D721Med (cell line): ENCODE data around the gene VPS51.

Source experiments
- DNase-seq: peaks from one replicate; pipeline ENCODE4 v3.0.0; 2011; ENCODE audit warnings: low spot score; ENCODE audit not compliant: insufficient read length
- FAIRE-seq: peaks from 2 replicates; lab custom pipeline; 2011; peaks lifted over from hg19 to GRCh38; lab: Jason Lieb, UNC
- TF ChIP-seq, protein P1 (sequence below): IDR thresholded peaks from 2 replicates; pipeline ENCODE4 v1.5.1; 2012; ENCODE audit warnings: mild to moderate bottlenecking, control low read depth; ENCODE audit not compliant: insufficient read depth; ENCODE audit errors: missing control alignments

VPS51 gene

GRCh38 chr11:65104628-65105027 lies 8.6 kb downstream of the VPS51 start:
- TF ChIP-seq, protein P1, sequence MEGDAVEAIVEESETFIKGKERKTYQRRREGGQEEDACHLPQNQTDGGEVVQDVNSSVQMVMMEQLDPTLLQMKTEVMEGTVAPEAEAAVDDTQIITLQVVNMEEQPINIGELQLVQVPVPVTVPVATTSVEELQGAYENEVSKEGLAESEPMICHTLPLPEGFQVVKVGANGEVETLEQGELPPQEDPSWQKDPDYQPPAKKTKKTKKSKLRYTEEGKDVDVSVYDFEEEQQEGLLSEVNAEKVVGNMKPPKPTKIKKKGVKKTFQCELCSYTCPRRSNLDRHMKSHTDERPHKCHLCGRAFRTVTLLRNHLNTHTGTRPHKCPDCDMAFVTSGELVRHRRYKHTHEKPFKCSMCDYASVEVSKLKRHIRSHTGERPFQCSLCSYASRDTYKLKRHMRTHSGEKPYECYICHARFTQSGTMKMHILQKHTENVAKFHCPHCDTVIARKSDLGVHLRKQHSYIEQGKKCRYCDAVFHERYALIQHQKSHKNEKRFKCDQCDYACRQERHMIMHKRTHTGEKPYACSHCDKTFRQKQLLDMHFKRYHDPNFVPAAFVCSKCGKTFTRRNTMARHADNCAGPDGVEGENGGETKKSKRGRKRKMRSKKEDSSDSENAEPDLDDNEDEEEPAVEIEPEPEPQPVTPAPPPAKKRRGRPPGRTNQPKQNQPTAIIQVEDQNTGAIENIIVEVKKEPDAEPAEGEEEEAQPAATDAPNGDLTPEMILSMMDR = no peak
- no peak for FAIRE-seq
- DNase-seq = no peak

DNA sequence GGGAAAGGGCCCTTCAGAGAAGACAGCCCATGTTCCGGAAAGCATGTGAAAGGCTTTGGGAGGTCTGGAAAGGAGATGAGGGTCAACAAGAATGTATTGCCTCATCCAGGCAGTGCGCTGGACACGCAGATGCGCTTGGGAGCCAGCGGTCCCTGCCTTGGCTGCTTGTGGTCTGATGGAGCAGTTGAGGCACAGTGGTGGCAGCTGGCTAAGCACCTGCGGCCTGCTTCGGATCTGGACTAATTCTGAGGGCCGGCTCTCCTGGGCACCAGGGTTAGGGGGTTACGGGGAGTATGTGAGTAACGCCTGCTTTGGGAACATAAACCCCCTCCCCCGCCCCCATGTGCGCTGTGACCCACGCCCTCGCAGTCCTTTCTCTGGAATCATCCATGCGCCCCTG lies 11.1 kb downstream of the VPS51 start:
- DNase-seq (no peak), FAIRE-seq (no peak)
- TF ChIP-seq, protein P1 = no peak

DNA sequence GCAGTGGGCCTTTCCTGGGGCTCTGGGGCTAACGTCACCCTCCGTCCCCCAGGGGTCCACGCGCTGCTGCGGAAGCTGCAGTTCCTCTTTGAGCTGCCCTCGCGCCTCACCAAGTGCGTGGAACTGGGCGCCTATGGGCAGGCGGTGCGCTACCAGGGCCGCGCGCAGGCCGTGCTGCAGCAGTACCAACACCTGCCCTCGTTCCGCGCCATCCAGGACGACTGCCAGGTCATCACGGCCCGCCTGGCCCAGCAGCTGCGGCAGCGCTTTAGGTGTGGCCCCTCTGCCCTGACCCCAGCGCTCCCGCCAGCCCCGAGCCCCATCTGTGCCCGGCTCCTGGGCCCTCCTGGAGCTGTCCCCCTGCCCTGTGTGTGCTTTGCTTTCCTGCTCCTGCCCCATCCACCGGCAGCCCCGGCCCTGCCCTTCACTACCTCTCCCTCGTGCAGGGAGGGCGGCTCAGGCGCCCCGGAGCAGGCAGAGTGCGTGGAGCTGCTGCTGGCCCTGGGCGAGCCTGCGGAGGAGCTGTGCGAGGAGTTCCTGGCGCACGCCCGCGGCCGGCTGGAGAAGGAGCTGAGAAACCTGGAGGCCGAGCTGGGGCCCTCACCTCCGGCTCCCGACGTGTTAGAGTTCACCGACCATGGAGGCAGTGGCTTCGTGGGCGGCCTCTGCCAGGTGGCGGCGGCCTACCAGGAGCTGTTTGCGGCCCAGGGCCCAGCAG lies 11.9 kb downstream of the VPS51 start:
- no peak for DNase-seq
- TF ChIP-seq, protein P1 = no peak
- FAIRE-seq = no peak

- DNase-seq (no peak), FAIRE-seq (no peak)
- TF ChIP-seq, protein P1 = no peak
Observed at GRCh38 chr11:65108469-65109123, 12.6 kb downstream of the VPS51 start.

GRCh38 chr11:65109231-65110198 lies 13.5 kb downstream of the VPS51 start:
- FAIRE-seq (no peak), DNase-seq (no peak)
- TF ChIP-seq, protein P1 = no peak

GRCh38 chr11:65110354-65110861 lies 14.4 kb downstream of the VPS51 start:
- TF ChIP-seq, protein P1 = peak; percentile 75
- DNase-seq (peak; percentile 83), FAIRE-seq (no peak)
